GM10266 (cell line): Measurements from ENCODE around the gene TESPA1.

Source experiments
- DNase-seq: peaks from one replicate; pipeline ENCODE4 v3.0.0; 2012; ENCODE audit errors: extremely low spot score
- TF ChIP-seq, protein P1 (sequence below): IDR thresholded peaks from 2 replicates; pipeline ENCODE4 v1.5.1; 2012; ENCODE audit warnings: mild to moderate bottlenecking, low read depth; ENCODE audit not compliant: control insufficient read depth, insufficient read depth; ENCODE audit errors: missing control alignments

TESPA1 gene

DNA sequence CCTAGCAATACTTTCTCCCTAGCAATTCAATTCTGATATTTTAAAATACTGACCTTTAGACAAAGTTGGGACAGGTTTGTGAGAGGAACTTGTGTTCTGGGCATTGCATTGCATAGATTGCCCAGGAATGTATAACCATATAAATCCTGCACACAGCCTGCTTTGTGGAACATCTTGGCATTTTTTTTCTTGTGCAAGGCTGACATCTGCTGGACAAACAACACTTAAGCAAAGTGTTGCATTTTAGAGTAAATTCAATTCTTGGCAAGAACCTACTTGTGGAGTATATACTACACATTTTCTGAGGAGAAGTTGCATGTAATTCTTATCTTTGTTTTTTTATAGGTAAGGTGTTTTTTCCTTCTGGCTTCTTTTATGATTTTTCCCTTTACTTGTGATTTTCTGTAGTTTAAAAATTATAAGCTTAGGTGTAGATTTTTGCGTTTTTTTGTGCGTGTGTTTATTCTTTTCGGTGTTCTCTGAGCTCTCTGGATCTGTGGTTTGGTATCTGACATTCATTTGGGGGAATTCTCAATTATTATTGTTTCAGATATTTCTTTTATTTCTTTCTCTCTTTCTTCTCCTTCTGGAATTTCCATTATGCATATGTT, 26.4 kb downstream of the TESPA1 start:
- DNase-seq: peak; percentile 13
- TF ChIP-seq, protein P1, sequence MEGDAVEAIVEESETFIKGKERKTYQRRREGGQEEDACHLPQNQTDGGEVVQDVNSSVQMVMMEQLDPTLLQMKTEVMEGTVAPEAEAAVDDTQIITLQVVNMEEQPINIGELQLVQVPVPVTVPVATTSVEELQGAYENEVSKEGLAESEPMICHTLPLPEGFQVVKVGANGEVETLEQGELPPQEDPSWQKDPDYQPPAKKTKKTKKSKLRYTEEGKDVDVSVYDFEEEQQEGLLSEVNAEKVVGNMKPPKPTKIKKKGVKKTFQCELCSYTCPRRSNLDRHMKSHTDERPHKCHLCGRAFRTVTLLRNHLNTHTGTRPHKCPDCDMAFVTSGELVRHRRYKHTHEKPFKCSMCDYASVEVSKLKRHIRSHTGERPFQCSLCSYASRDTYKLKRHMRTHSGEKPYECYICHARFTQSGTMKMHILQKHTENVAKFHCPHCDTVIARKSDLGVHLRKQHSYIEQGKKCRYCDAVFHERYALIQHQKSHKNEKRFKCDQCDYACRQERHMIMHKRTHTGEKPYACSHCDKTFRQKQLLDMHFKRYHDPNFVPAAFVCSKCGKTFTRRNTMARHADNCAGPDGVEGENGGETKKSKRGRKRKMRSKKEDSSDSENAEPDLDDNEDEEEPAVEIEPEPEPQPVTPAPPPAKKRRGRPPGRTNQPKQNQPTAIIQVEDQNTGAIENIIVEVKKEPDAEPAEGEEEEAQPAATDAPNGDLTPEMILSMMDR: peak; percentile 79

DNA sequence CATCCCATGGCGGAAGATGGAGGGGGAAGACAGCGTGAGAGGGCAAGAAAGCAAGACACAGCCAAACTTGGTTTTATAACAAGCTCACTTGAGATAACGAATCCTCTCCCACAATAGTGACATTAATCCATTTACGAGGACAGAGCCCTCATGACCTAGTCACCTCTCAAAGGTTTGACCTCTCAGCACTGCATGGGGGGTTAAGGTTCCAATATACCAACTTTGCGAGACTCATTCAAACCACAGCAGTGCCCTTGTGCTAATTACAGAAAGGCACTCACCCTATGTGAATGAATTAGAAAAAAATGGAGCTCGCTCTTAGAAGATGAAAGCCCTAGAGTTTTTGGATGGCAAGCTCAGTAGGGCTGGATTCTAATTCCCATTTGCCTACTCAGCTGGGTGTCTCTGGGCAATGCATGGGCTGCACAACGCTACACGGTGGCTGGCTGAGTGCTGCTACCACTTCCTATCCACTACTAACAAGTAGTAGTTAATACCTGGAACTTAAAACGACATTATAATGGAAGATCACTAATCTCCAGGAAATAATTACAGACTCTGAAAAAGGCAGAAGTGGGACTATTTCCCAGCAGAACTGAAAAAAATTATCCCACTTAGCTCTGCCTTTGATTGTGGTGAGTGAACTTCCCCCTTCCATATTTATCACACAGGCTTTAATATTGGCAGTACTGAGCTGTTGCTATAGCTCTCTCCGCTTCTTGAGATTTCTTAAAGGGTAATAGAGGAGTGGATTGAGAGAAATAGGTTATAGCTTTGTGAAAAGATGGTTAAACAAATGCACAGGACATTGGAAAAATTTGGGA, 27.5 kb downstream of the TESPA1 start:
- TF ChIP-seq, protein P1: no peak
- DNase-seq: no peak

DNA sequence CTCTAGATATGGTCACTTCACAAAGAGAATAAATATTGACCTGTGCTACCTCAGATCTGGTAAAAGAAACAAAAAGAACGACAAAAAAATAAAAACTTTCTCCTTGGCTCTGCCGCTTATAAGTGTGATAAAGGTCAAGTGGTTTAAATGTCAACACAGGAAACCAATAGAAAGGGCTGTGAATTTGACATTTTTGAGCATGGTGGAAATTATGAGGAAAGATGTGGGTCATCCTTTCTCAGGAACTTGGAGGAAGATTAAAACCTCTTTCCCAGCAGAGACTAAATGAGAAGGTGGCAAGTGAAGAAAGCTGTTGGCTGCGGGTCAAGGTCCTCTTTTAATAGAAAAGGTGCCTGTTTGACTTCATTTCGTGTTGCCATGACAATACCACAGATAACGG, 28.2 kb downstream of the TESPA1 start:
- DNase-seq: no peak
- TF ChIP-seq, protein P1: no peak

GRCh38 chr12:54954801-54955200, 29.8 kb downstream of the TESPA1 start:
- TF ChIP-seq, protein P1: no peak
- no peak for DNase-seq

- TF ChIP-seq, protein P1: no peak
- DNase-seq: no peak
These were observed 30.3 kb downstream of the TESPA1 start for GRCh38 chr12:54954228-54954627.

GRCh38 chr12:54950071-54950727, 34.4 kb downstream of the TESPA1 start:
- TF ChIP-seq, protein P1: no peak
- DNase-seq: no peak

GRCh38 chr12:54949073-54949711, 35.4 kb downstream of the TESPA1 start:
- TF ChIP-seq, protein P1: no peak
- no peak for DNase-seq
